ENCODE measurements around the gene STAT5B.

The STAT5B gene

GRCh38 chr17:42202159-42202558, 74.0 kb downstream of the STAT5B start:
- Histone ChIP-seq H3K9ac (ENCODE audit: low read length) (no peak overlapping the region), H3K27ac (ENCODE audit: low read depth, low read length) (no peak overlapping the region), H3K36me3 (ENCODE audit: control insufficient read depth, insufficient read depth, low read length) (peaks cover 24% of the 10 kb centered on the region), H3K4me3 (ENCODE audit: low read length) (no peak overlapping the region), H3K4me1 (ENCODE audit: control insufficient read depth, insufficient read depth, low read length) (no peaks in the 10 kb centered on the region), H3K27me3 (ENCODE audit: control insufficient read depth, insufficient read depth, low read length) (no peaks in the 10 kb centered on the region)

GRCh38 chr17:42201458-42201772, 74.8 kb downstream of the STAT5B start:
- no peaks in the 10 kb centered on the region for H3K27me3 ChIP-seq (ENCODE audit: control insufficient read depth, insufficient read depth, low read length)
- H3K9ac ChIP-seq (ENCODE audit: low read length), result no peak overlapping the region
- no peak overlapping the region for H3K4me3 ChIP-seq (ENCODE audit: low read length)
- H3K36me3 ChIP-seq (ENCODE audit: control insufficient read depth, insufficient read depth, low read length), result peaks cover 24% of the 10 kb centered on the region
- H3K4me1 ChIP-seq (ENCODE audit: control insufficient read depth, insufficient read depth, low read length), result no peaks in the 10 kb centered on the region
- no peak overlapping the region for H3K27ac ChIP-seq (ENCODE audit: low read depth, low read length)

GRCh38 chr17:42200706-42201457, 75.3 kb downstream of the STAT5B start:
- Histone ChIP-seq H3K27me3 (ENCODE audit: control insufficient read depth, insufficient read depth, low read length) (no peaks in the 10 kb centered on the region), H3K27ac (ENCODE audit: low read depth, low read length) (no peak overlapping the region), H3K4me3 (ENCODE audit: low read length) (no peak overlapping the region), H3K36me3 (ENCODE audit: control insufficient read depth, insufficient read depth, low read length) (peaks cover 24% of the 10 kb centered on the region), H3K4me1 (ENCODE audit: control insufficient read depth, insufficient read depth, low read length) (no peaks in the 10 kb centered on the region), H3K9ac (ENCODE audit: low read length) (no peak overlapping the region)

- Histone ChIP-seq H3K27me3 (ENCODE audit: control insufficient read depth, insufficient read depth, low read length) (no peaks in the 10 kb centered on the region), H3K9ac (ENCODE audit: low read length) (no peak overlapping the region), H3K36me3 (ENCODE audit: control insufficient read depth, insufficient read depth, low read length) (peaks cover 18% of the 10 kb centered on the region), H3K27ac (ENCODE audit: low read depth, low read length) (no peak overlapping the region), H3K4me3 (ENCODE audit: low read length) (no peak overlapping the region), H3K4me1 (ENCODE audit: control insufficient read depth, insufficient read depth, low read length) (peaks cover under 1% of the 10 kb centered on the region)
Measured at GRCh38 chr17:42199416-42200011, 76.7 kb downstream of the STAT5B start.

GRCh38 chr17:42198897-42199296, 77.3 kb downstream of the STAT5B start:
- Histone ChIP-seq H3K9ac (ENCODE audit: low read length) (no peak overlapping the region), H3K4me1 (ENCODE audit: control insufficient read depth, insufficient read depth, low read length) (peaks cover 2% of the 10 kb centered on the region), H3K36me3 (ENCODE audit: control insufficient read depth, insufficient read depth, low read length) (peaks cover 14% of the 10 kb centered on the region), H3K27ac (ENCODE audit: low read depth, low read length) (no peak overlapping the region), H3K4me3 (ENCODE audit: low read length) (no peak overlapping the region), H3K27me3 (ENCODE audit: control insufficient read depth, insufficient read depth, low read length) (no peaks in the 10 kb centered on the region)

- Histone ChIP-seq H3K27me3 (ENCODE audit: control insufficient read depth, insufficient read depth, low read length) (no peaks in the 10 kb centered on the region), H3K27ac (ENCODE audit: low read depth, low read length) (no peak overlapping the region), H3K4me3 (ENCODE audit: low read length) (no peak overlapping the region), H3K9ac (ENCODE audit: low read length) (no peak overlapping the region), H3K4me1 (ENCODE audit: control insufficient read depth, insufficient read depth, low read length) (peaks cover 12% of the 10 kb centered on the region), H3K36me3 (ENCODE audit: control insufficient read depth, insufficient read depth, low read length) (peaks cover 12% of the 10 kb centered on the region)
Measured at GRCh38 chr17:42197564-42198156, 78.5 kb downstream of the STAT5B start.

- Histone ChIP-seq H3K4me1 (ENCODE audit: control insufficient read depth, insufficient read depth, low read length) (peaks cover 12% of the 10 kb centered on the region), H3K27me3 (ENCODE audit: control insufficient read depth, insufficient read depth, low read length) (no peaks in the 10 kb centered on the region), H3K9ac (ENCODE audit: low read length) (peak within 1 kb of the TSS; percentile 84), H3K27ac (ENCODE audit: low read depth, low read length) (peak within 1 kb of the TSS; percentile 70), H3K36me3 (ENCODE audit: control insufficient read depth, insufficient read depth, low read length) (peaks cover 2% of the 10 kb centered on the region), H3K4me3 (ENCODE audit: low read length) (peak within 1 kb of the TSS; percentile 83)
Measured at GRCh38 chr17:42193969-42194899, 82.0 kb downstream of the STAT5B start, which contains the start of gene GHDC. Gene GHDC (minus strand): TSS chr17:42194494. CDS start chr17:42193581, 913 bp downstream.

- no peak overlapping the region for H3K27ac ChIP-seq (ENCODE audit: low read depth, low read length)
- H3K4me1 ChIP-seq (ENCODE audit: control insufficient read depth, insufficient read depth, low read length), result peaks cover 12% of the 10 kb centered on the region
- peak overlapping the region; percentile 83 for H3K4me3 ChIP-seq (ENCODE audit: low read length)
- no peaks in the 10 kb centered on the region for H3K36me3 ChIP-seq (ENCODE audit: control insufficient read depth, insufficient read depth, low read length)
- H3K27me3 ChIP-seq (ENCODE audit: control insufficient read depth, insufficient read depth, low read length), result no peaks in the 10 kb centered on the region
- no peak overlapping the region for H3K9ac ChIP-seq (ENCODE audit: low read length)
Measured at GRCh38 chr17:42193216-42193968, 82.8 kb downstream of the STAT5B start.

GRCh38 chr17:42192189-42193126, 83.7 kb downstream of the STAT5B start:
- H3K4me3 ChIP-seq (ENCODE audit: low read length), result no peak overlapping the region
- no peak overlapping the region for H3K27ac ChIP-seq (ENCODE audit: low read depth, low read length)
- no peak overlapping the region for H3K9ac ChIP-seq (ENCODE audit: low read length)
- H3K36me3 ChIP-seq (ENCODE audit: control insufficient read depth, insufficient read depth, low read length), result no peaks in the 10 kb centered on the region
- no peaks in the 10 kb centered on the region for H3K27me3 ChIP-seq (ENCODE audit: control insufficient read depth, insufficient read depth, low read length)
- peaks cover 12% of the 10 kb centered on the region for H3K4me1 ChIP-seq (ENCODE audit: control insufficient read depth, insufficient read depth, low read length)

- H3K4me3 ChIP-seq (ENCODE audit: low read length), result no peak overlapping the region
- no peak overlapping the region for H3K9ac ChIP-seq (ENCODE audit: low read length)
- H3K36me3 ChIP-seq (ENCODE audit: control insufficient read depth, insufficient read depth, low read length), result no peaks in the 10 kb centered on the region
- no peak overlapping the region for H3K27ac ChIP-seq (ENCODE audit: low read depth, low read length)
- H3K4me1 ChIP-seq (ENCODE audit: control insufficient read depth, insufficient read depth, low read length), result peaks cover 12% of the 10 kb centered on the region
- H3K27me3 ChIP-seq (ENCODE audit: control insufficient read depth, insufficient read depth, low read length), result no peaks in the 10 kb centered on the region
Measured at GRCh38 chr17:42191275-42191608, 84.9 kb downstream of the STAT5B start.

Measured in rectal smooth muscle tissue (tissue), 1 donor.